OCI-LY1 (cell line): ENCODE results near the gene LBH.

Experiments used
- H2AFZ ChIP-seq: fragments of 200-600 bp; sonication (generic), shearing (Covaris generic); 2 replicates; pipeline ENCODE4 v1.6.0; 2014; ENCODE audit warnings: antibody characterized with exemption, mild to moderate bottlenecking, low read length
- H3F3A ChIP-seq: fragments of 200-600 bp; sonication (generic), shearing (Covaris generic); 2 replicates; pipeline ENCODE4 v1.6.0; 2014; ENCODE audit warnings: mild to moderate bottlenecking, antibody characterized with exemption, low read length, moderate library complexity; ENCODE audit not compliant: insufficient read depth
- H3K27ac ChIP-seq: fragments of 200-600 bp; sonication (generic); 2 replicates; pipeline ENCODE4 v1.5.1; 2014; ENCODE audit warnings: low read length, mixed run types, mild to moderate bottlenecking, low read depth; ENCODE audit not compliant: poor library complexity, severe bottlenecking
- H3K27me3 ChIP-seq: fragments of 200-600 bp; sonication (generic); 2 replicates; pipeline ENCODE4 v1.6.0; 2014; ENCODE audit warnings: antibody characterized with exemption, mild to moderate bottlenecking, low read length, moderate library complexity; ENCODE audit not compliant: insufficient read depth
- H3K36me3 ChIP-seq: fragments of 200-600 bp; sonication (generic); 2 replicates; pipeline ENCODE4 v1.6.1; 2014; ENCODE audit warnings: mild to moderate bottlenecking, antibody characterized with exemption, low read length, moderate library complexity, mixed read lengths; ENCODE audit not compliant: insufficient read depth
- H3K4me1 ChIP-seq: fragments of 200-600 bp; sonication (generic); 2 replicates; pipeline ENCODE4 v1.5.1; 2014; ENCODE audit warnings: mild to moderate bottlenecking, low read length, moderate library complexity; ENCODE audit not compliant: insufficient read depth, severe bottlenecking
- H3K4me2 ChIP-seq: fragments of 200-600 bp; sonication (generic), shearing (Covaris generic); 2 replicates; pipeline ENCODE4 v1.6.1; 2014; ENCODE audit warnings: low read length
- H3K4me3 ChIP-seq: fragments of 200-600 bp; sonication (generic); 2 replicates; pipeline ENCODE4 v1.5.1; 2014; ENCODE audit warnings: low read length, low read depth, mild to moderate bottlenecking, mixed read lengths; ENCODE audit not compliant: poor library complexity, severe bottlenecking
- H3K79me2 ChIP-seq: fragments of 200-600 bp; shearing (Covaris generic); 2 replicates; pipeline ENCODE4 v1.6.1; 2016; ENCODE audit warnings: mixed run types, low read length, mixed read lengths; ENCODE audit not compliant: insufficient read depth
- H3K9ac ChIP-seq: fragments of 200-600 bp; sonication (generic), shearing (Covaris generic); 2 replicates; pipeline ENCODE4 v1.6.1; 2014; ENCODE audit warnings: mild to moderate bottlenecking, low read length, mixed read lengths
- H3K9me2 ChIP-seq: fragments of 200-600 bp; sonication (generic), shearing (Covaris generic); 2 replicates; pipeline ENCODE4 v1.6.1; 2014; ENCODE audit warnings: low read depth, mild to moderate bottlenecking, low read length, mixed read lengths
- H3K9me3 ChIP-seq: fragments of 200-600 bp; shearing (Covaris generic); 2 replicates; pipeline ENCODE4 v1.6.1; 2014; ENCODE audit warnings: low read length, mixed read lengths
- H4K20me1 ChIP-seq: fragments of 200-600 bp; sonication (generic), shearing (Covaris generic); 2 replicates; pipeline ENCODE4 v1.6.0; 2016; ENCODE audit warnings: mild to moderate bottlenecking, low read length; ENCODE audit not compliant: insufficient read depth
- EZH2 ChIP-seq: fragments of 200-600 bp; sonication (generic), shearing (Covaris generic); IDR thresholded peaks from 2 replicates; pipeline ENCODE4 v1.8.0; 2017; ENCODE audit warnings: borderline replicate concordance, mixed run types, mild to moderate bottlenecking, antibody characterized with exemption, low read length, moderate library complexity, mixed read lengths
- TF ChIP-seq, protein P1 (sequence below): fragments of 200-600 bp; sonication (generic), shearing (Covaris generic); IDR thresholded peaks from 2 replicates; pipeline ENCODE4 v1.5.1; 2017; ENCODE audit warnings: mild to moderate bottlenecking, antibody characterized with exemption, low read length, moderate library complexity, mixed read lengths

The LBH gene

GRCh38 chr2:30232801-30233130, 1.4 kb downstream of the LBH start:
- H4K20me1 ChIP-seq = no peaks in the 10 kb centered on the region
- H3K79me2 ChIP-seq = no peaks in the 10 kb centered on the region
- H3K9ac ChIP-seq = no peak overlapping the region; the same call in 1 of the 2 replicates
- H2AFZ ChIP-seq = no peak overlapping the region
- H3K27me3 ChIP-seq = peaks cover 10% of the 10 kb centered on the region; the same call in 1 of the 2 replicates
- H3K27ac ChIP-seq = no peak overlapping the region
- no peaks in the 10 kb centered on the region for H3K9me2 ChIP-seq
- peak overlapping the region; percentile 84 for H3K4me2 ChIP-seq
- H3K36me3 ChIP-seq = no peaks in the 10 kb centered on the region
- H3K4me1 ChIP-seq = peaks cover 17% of the 10 kb centered on the region
- no peak for TF ChIP-seq EZH2
- TF ChIP-seq, protein P1, sequence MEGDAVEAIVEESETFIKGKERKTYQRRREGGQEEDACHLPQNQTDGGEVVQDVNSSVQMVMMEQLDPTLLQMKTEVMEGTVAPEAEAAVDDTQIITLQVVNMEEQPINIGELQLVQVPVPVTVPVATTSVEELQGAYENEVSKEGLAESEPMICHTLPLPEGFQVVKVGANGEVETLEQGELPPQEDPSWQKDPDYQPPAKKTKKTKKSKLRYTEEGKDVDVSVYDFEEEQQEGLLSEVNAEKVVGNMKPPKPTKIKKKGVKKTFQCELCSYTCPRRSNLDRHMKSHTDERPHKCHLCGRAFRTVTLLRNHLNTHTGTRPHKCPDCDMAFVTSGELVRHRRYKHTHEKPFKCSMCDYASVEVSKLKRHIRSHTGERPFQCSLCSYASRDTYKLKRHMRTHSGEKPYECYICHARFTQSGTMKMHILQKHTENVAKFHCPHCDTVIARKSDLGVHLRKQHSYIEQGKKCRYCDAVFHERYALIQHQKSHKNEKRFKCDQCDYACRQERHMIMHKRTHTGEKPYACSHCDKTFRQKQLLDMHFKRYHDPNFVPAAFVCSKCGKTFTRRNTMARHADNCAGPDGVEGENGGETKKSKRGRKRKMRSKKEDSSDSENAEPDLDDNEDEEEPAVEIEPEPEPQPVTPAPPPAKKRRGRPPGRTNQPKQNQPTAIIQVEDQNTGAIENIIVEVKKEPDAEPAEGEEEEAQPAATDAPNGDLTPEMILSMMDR = no peak
- H3K4me3 ChIP-seq = peak overlapping the region; percentile 63
- no peaks in the 10 kb centered on the region for H3K9me3 ChIP-seq
- H3F3A ChIP-seq = no peaks in the 10 kb centered on the region

DNA sequence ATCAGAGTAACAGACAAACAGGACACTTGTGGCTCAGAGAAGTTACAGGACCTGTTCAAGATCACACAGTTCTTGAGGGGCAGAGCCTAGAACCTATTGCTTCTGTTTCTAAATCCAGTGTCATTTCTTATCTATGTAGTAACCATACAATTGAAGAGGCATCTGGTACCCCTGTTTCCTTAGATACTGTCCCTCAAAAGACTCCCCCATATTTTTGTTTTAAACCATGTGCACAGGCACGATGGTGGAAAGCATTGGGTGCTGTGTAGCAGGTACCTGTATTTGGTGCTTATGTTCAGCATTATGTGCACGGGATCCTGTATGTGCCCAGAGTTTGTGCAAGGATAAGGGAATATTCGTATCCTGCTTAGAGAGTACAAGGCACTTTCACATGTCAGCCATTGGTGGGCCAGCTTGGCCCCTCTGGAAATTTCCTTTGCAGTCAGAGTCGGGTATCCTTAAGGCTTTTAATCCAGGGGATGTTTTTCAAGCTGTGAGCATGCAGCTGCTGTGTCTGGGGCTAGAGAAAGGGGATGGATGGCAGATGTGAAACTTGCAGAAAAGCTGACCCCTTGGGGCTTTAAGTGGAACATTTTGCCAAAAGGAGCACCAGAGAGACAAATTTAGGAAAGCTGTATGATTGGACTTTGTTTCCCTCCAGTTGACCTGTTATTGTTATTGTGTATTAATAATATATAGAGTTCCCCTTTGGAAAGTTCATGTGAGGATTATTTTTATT, 2.1 kb downstream of the LBH start:
- Histone ChIP-seq H3K9me3 (no peaks in the 10 kb centered on the region), H2AFZ (no peak overlapping the region), H3K4me1 (peaks cover 17% of the 10 kb centered on the region), H3K27me3 (peaks cover 10% of the 10 kb centered on the region; the same call in 1 of the 2 replicates), H3K27ac (no peak overlapping the region), H3K79me2 (no peaks in the 10 kb centered on the region), H3K4me2 (no peak overlapping the region), H4K20me1 (no peaks in the 10 kb centered on the region), H3K9ac (no peak overlapping the region), H3K36me3 (no peaks in the 10 kb centered on the region), H3K9me2 (no peaks in the 10 kb centered on the region), H3F3A (no peaks in the 10 kb centered on the region), H3K4me3 (no peak overlapping the region)
- TF ChIP-seq, protein P1 = no peak
- TF ChIP-seq EZH2 = no peak

DNA sequence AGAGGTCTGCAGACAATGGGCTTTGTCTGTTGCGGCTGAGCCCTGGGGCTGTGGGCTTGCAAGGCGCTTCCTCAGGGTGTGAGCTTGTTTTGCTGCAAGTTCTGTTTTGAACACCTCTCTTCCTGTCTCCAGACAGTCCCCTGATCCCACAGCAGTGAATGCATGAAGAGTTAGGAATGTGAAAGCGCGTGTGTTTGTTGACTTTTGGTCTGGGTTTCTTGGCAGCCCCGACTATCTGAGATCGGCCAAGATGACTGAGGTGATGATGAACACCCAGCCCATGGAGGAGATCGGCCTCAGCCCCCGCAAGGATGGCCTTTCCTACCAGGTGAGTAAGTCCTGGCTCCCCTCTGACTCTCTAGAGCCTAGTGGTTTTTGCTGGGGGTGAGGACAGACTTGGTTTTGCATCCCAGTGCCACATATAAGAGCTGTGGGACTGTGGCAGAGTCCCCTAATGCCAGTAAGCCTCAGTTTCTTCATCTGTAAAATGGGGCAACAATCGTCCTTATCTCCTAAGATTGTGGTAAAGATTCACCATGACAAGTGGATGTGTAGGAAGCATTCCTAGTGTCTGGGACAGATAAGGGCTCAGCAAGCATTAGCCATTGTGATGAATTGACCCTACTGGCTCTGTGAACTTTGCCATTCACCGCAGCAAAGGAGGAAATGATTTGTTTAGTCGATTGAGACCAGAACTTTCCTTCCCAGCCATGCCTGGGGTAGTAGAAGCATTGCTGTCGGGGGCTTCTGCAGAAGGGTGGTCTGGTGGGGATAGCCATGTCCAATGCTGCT, 3.0 kb downstream of the LBH start:
- Histone ChIP-seq H4K20me1 (no peaks in the 10 kb centered on the region), H3F3A (no peaks in the 10 kb centered on the region), H3K4me3 (no peak overlapping the region), H3K9me2 (no peaks in the 10 kb centered on the region), H3K27me3 (peaks cover 10% of the 10 kb centered on the region; the same call in 1 of the 2 replicates), H3K79me2 (no peaks in the 10 kb centered on the region), H3K9ac (no peak overlapping the region), H2AFZ (no peak overlapping the region), H3K9me3 (no peaks in the 10 kb centered on the region), H3K36me3 (no peaks in the 10 kb centered on the region), H3K27ac (no peak overlapping the region), H3K4me2 (no peak overlapping the region), H3K4me1 (peaks cover 17% of the 10 kb centered on the region)
- no peak for TF ChIP-seq EZH2
- TF ChIP-seq, protein P1 = no peak
